ENCODE measurements around the gene HIBADH. TPM values are rescaled to one million over a fixed set of nuclear protein-coding genes. Genes with fewer than 3 reads are reported as not detected.

The HIBADH gene
- polyA plus RNA-seq (2012; ENCODE audit: insufficient read depth, insufficient read length, low read depth) = 7.8 TPM

GRCh38 chr7:27662490-27663205 lies at the start of gene HIBADH:
TSS of gene HIBADH (minus strand) at chr7:27662883. CDS start at chr7:27662788, 95 bp downstream.
- Histone ChIP-seq H3K9me3 (no peaks in the 10 kb centered on the region), H3K27me3 (no peaks in the 10 kb centered on the region), H3K4me3 (ENCODE audit: low read depth, low read length) (peak within 1 kb of the TSS; percentile 98), H3K36me3 (no peaks in the 10 kb centered on the region), H3K4me1 (no peaks in the 10 kb centered on the region)
- peak; percentile 98 for DNase-seq
- TF ChIP-seq CTCF (IDR thresholded peaks at IDR 0.05; ENCODE audit: low read depth, low read length) = no peak

DNA sequence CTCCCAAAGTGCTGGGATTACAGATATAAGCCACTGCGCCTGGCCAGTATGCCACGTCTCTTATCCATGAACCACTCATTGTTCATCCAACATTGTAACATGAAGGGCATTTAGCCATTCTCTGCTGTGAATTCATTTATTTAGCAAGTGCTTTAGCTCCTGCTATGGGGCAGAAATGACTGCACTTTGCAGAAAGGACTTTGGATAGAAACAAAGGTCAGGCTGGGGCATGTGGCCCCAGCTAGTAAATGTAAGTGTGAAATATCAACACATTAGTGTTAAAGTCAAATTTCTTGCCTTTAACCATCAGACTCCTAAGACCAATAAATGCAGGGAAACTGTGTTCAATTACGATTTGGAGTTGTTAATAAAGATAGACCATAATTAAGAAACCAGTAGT lies 49.5 kb upstream of the HIBADH start:
- TF ChIP-seq CTCF (IDR thresholded peaks at IDR 0.05; ENCODE audit: low read depth, low read length) = no peak
- H3K4me1 ChIP-seq = peaks cover 4% of the 10 kb centered on the region
- no peaks in the 10 kb centered on the region for H3K27me3 ChIP-seq
- H3K36me3 ChIP-seq = no peaks in the 10 kb centered on the region
- no peaks in the 10 kb centered on the region for H3K9me3 ChIP-seq
- H3K4me3 ChIP-seq (ENCODE audit: low read depth, low read length) = no peak overlapping the region
- DNase-seq = no peak

DNA sequence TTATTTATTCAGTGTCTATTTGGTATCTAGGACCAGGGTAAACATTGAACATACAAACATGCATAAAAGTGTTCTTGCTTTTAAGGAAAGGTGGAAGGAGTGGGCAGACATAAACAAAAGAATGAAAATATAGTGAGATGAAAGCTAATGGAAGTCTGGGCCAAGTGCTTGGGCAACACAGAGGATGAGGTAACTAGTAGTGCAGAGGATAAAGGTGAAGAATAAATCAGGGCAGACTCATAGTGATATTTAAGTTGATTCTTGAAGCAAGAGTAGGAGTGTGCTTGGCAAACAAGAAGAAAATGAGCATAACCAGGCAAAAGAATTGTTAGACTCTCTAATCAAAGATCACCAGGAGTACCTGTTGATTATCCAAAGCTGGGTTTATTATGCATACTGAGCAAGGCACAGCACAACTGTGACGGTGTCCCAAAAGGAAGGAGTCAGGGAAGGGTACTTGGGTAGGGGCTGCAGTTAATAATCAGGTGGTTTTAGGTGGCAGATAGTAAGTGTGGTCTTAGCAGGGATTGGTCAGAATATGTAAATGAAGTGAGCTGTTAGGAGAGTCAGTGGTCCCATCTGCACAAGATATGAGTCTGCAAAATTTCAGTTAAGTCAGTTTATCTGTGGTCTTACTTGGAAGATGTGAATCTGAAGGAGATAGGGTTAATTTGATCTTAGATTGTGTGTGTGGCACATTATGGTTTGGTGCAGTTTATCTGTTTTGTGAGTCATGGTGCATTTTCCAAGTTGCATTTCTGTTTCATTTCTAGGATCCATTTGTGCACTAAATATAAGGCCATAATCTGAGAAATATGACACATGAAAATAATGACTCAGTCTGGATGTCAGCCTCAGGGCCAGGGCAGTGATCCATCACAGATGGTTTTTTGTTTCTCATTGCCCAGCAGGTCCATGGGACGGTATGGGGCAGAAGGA lies 46.7 kb upstream of the HIBADH start:
- no peaks in the 10 kb centered on the region for H3K27me3 ChIP-seq
- H3K9me3 ChIP-seq = no peaks in the 10 kb centered on the region
- H3K36me3 ChIP-seq = no peaks in the 10 kb centered on the region
- H3K4me3 ChIP-seq (ENCODE audit: low read depth, low read length) = no peak overlapping the region
- H3K4me1 ChIP-seq = peaks cover 4% of the 10 kb centered on the region
- DNase-seq = no peak
- no peak for TF ChIP-seq CTCF (IDR thresholded peaks at IDR 0.05; ENCODE audit: low read depth, low read length)

- Histone ChIP-seq H3K27me3 (no peaks in the 10 kb centered on the region), H3K9me3 (no peaks in the 10 kb centered on the region), H3K36me3 (no peaks in the 10 kb centered on the region), H3K4me3 (ENCODE audit: low read depth, low read length) (no peak overlapping the region), H3K4me1 (peaks cover 4% of the 10 kb centered on the region)
- TF ChIP-seq CTCF (IDR thresholded peaks at IDR 0.05; ENCODE audit: low read depth, low read length) = no peak
- no peak for DNase-seq
Measured at GRCh38 chr7:27708485-27708884, 45.8 kb upstream of the HIBADH start.

- Histone ChIP-seq H3K27me3 (no peaks in the 10 kb centered on the region), H3K4me3 (ENCODE audit: low read depth, low read length) (no peak overlapping the region), H3K36me3 (no peaks in the 10 kb centered on the region), H3K9me3 (no peaks in the 10 kb centered on the region), H3K4me1 (peaks cover 4% of the 10 kb centered on the region)
- no peak for TF ChIP-seq CTCF (IDR thresholded peaks at IDR 0.05; ENCODE audit: low read depth, low read length)
- DNase-seq = no peak
Measured at GRCh38 chr7:27705200-27705594, 42.5 kb upstream of the HIBADH start.
